A673 (cell line): ENCODE results near the gene RBMXL3. TPM values are rescaled to one million over a fixed set of nuclear protein-coding genes. Genes with fewer than 3 reads are reported as not detected.

Experiments
- Bru-seq: library from RNA; stranded (reverse); fragments of 400-500 nt; gene quantifications from one replicate; lab custom pipeline; 2021; lab: Mats Ljungman, UMichigan
- BruChase-seq, 2 experiments: library from RNA; stranded (reverse); fragments of 400-500 nt; gene quantifications; one replicate each; lab custom pipeline; 2021; lab: Mats Ljungman, UMichigan
- BruUV-seq: library from RNA; stranded (reverse); fragments of 400-500 nt; replicated peaks from 2 replicates; lab custom pipeline; 2021; lab: Mats Ljungman, UMichigan
- CTCF ChIA-PET: fragments of 300-600 bp; sonication (Branson Sonifier 250); formaldehyde crosslinking; loops from one replicate; lab custom pipeline; 2022; ENCODE audit warnings: antibody characterized with exemption; lab: Charles Lee
- POLR2A ChIA-PET: fragments of 300-600 bp; sonication (Branson Sonifier 250); formaldehyde crosslinking; loops from one replicate; lab custom pipeline; 2022; ENCODE audit warnings: antibody characterized with exemption; ENCODE audit not compliant: low non-redundant PET; lab: Charles Lee
- DNase-seq: peaks from one replicate; pipeline ENCODE4 v3.0.0-alpha.2; 2015; ENCODE audit warnings: low spot score
- H3K27ac ChIP-seq: fragments of 200-600 bp; sonication (generic); 2 replicates; pipeline ENCODE4 v1.5.1; 2016; ENCODE audit warnings: mixed run types, low read depth, mild to moderate bottlenecking, mixed read lengths, antibody characterized with exemption, low read length; ENCODE audit not compliant: poor library complexity, severe bottlenecking
- H3K27me3 ChIP-seq: fragments of 200-600 bp; sonication (generic); replicated peaks from 2 replicates; pipeline ENCODE4 v1.6.1; 2017; ENCODE audit warnings: mixed run types, low read depth, mild to moderate bottlenecking, mixed read lengths, antibody characterized with exemption, low read length; ENCODE audit not compliant: insufficient read depth, poor library complexity
- H3K36me3 ChIP-seq: fragments of 200-600 bp; sonication (generic); 2 replicates; pipeline ENCODE4 v1.6.1; 2016; ENCODE audit warnings: mixed run types, mild to moderate bottlenecking, mixed read lengths, antibody characterized with exemption, low read length; ENCODE audit not compliant: insufficient read depth, poor library complexity, severe bottlenecking
- H3K4me1 ChIP-seq: fragments of 200-600 bp; sonication (generic); 2 replicates; pipeline ENCODE4 v1.6.1; 2017; ENCODE audit warnings: mixed run types, mild to moderate bottlenecking, mixed read lengths, antibody characterized with exemption, low read length; ENCODE audit not compliant: insufficient read depth, poor library complexity, severe bottlenecking
- H3K4me3 ChIP-seq: fragments of 200-600 bp; sonication (generic); 2 replicates; pipeline ENCODE4 v1.5.1; 2016; ENCODE audit warnings: low read depth, mixed run types, mild to moderate bottlenecking, mixed read lengths, low read length; ENCODE audit not compliant: poor library complexity, severe bottlenecking
- H3K9me3 ChIP-seq: fragments of 200-600 bp; sonication (generic); 2 replicates; pipeline ENCODE4 v1.6.1; 2016; ENCODE audit warnings: mixed run types, low read depth, mild to moderate bottlenecking, mixed read lengths, antibody characterized with exemption, low read length; ENCODE audit not compliant: poor library complexity, severe bottlenecking
- EZH2 ChIP-seq: fragments of 200-600 bp; sonication (generic); IDR thresholded peaks from 2 replicates; pipeline ENCODE4 v1.6.1; 2017; ENCODE audit warnings: borderline replicate concordance, low read depth, mild to moderate bottlenecking, mixed read lengths, antibody characterized with exemption, low read length; ENCODE audit not compliant: poor library complexity, severe bottlenecking
- intact Hi-C: fragments of 100-400 bp; cut with micrococcal nuclease; formaldehyde crosslinking; loops from one replicate; pipeline ENCODE4 v1.10.0; 2022; ENCODE audit not compliant: unreplicated experiment
- long read RNA-seq: library from polyadenylated mRNA; stranded (forward); transcript quantifications from one replicate; pipeline ENCODE4 v2.0.0, GENCODE V29; 2022
- total RNA-seq: library from RNA; stranded (reverse); gene quantifications from 2 replicates; pipeline ENCODE4 v1.2.3, GENCODE V29; 2021
- TF ChIP-seq, protein P1 (sequence below): fragments of 300-800, 200-600 bp; sonication (generic); conservative IDR thresholded peaks from 2 replicates; pipeline ENCODE4 v1.5.1; 2017; ENCODE audit warnings: low read depth, mild to moderate bottlenecking, antibody characterized with exemption, low read length, moderate library complexity, mixed read lengths

The RBMXL3 gene
- total RNA-seq (not detected in 2 replicates), Bru-seq, nascent RNA (not detected), BruChase-seq, experiment 1, labeled RNA remaining after a 2-hour chase (not detected), BruChase-seq, experiment 2, labeled RNA remaining after a 6-hour chase (not detected)
- long read RNA-seq: 0 reads

DNA sequence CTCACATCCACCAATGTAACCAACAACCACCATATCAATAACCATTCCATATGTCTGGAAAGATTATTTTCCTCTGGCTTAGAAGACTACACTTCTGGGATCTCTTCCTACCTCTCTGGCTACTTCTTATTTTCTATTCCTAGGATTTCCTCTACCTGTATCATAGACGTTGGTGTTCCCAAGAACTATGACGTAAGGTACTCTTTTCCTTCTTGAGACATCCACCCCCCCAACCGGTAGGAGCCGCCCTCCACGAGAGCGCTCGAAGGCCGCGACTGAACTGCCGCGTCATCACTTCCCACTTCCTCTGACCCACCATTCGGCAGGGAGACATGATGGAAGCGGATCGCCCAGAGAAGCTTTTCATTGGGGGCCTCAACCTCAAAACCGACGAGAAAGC, at the start of gene RBMXL3:
TSS of gene RBMXL3 (plus strand) at position 301 of the 400 bp plus-strand sequence. CDS start at position 333, 32 bp downstream.
- intact Hi-C loops: no loop called here
- no peaks in the 10 kb centered on the region for H3K27me3 ChIP-seq
- H3K4me1 ChIP-seq: no peaks in the 10 kb centered on the region
- H3K27ac ChIP-seq: no peak within 1 kb of the TSS
- H3K36me3 ChIP-seq: no peaks in the 10 kb centered on the region
- no peak for DNase-seq
- no peak within 1 kb of the TSS for H3K4me3 ChIP-seq
- BruUV-seq: no TSS peak
- no peaks in the 10 kb centered on the region for H3K9me3 ChIP-seq
- no peak for TF ChIP-seq EZH2
- TF ChIP-seq, protein P1, sequence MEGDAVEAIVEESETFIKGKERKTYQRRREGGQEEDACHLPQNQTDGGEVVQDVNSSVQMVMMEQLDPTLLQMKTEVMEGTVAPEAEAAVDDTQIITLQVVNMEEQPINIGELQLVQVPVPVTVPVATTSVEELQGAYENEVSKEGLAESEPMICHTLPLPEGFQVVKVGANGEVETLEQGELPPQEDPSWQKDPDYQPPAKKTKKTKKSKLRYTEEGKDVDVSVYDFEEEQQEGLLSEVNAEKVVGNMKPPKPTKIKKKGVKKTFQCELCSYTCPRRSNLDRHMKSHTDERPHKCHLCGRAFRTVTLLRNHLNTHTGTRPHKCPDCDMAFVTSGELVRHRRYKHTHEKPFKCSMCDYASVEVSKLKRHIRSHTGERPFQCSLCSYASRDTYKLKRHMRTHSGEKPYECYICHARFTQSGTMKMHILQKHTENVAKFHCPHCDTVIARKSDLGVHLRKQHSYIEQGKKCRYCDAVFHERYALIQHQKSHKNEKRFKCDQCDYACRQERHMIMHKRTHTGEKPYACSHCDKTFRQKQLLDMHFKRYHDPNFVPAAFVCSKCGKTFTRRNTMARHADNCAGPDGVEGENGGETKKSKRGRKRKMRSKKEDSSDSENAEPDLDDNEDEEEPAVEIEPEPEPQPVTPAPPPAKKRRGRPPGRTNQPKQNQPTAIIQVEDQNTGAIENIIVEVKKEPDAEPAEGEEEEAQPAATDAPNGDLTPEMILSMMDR: no peak
- POLR2A ChIA-PET: no interaction called here
- CTCF ChIA-PET: no interaction called here

DNA sequence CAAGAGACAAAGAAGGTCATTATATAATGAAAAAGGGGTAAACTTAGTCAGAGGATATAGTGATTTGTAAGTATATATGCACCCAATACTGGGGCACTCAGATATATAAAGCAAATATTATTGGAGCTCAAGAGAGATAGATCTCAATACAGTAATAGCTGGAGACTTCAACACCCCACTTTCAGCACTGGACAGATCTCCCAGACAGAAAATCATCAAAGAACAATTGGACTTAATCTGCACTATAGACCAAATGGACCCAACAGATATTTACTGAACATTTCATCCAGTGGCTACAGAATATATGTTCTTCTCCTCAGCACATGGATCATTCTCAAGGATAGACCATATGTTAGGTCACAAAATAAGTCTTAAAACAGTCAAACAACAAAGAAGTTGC, 47.2 kb upstream of the RBMXL3 start:
- no peaks in the 10 kb centered on the region for H3K9me3 ChIP-seq
- intact Hi-C loops: loop anchor here (10.0 kb wide), 2 partner anchors 177 to 517 kb away; no protein-coding TSS in a partner anchor
- no peaks in the 10 kb centered on the region for H3K4me1 ChIP-seq
- TF ChIP-seq EZH2: no peak
- TF ChIP-seq, protein P1: no peak
- CTCF ChIA-PET: no interaction called here
- no peak overlapping the region for H3K4me3 ChIP-seq
- no peaks in the 10 kb centered on the region for H3K36me3 ChIP-seq
- no peak for DNase-seq
- BruUV-seq: no TSS peak
- no peak overlapping the region for H3K27ac ChIP-seq
- H3K27me3 ChIP-seq: peaks cover 5% of the 10 kb centered on the region
- POLR2A ChIA-PET: no interaction called here

DNA sequence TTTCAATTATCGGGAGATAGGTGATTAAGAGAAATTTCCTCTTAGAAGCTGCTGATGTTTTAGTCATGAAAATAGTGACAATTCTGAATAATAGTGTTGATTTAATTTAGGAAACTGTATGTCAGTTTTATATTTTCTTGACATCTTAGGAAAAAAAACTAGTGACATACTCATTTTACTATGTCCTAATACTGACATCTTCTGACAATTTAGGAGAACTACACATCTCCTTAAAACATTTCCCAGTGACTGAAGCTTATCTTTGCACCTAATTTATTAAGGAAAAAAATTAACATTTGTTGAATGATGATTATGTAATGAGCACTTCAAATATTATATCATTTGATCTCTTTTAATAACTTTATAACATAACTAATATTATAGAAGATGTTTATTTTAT, 42.0 kb upstream of the RBMXL3 start:
- Histone ChIP-seq H3K9me3 (no peaks in the 10 kb centered on the region), H3K27me3 (peaks cover 4% of the 10 kb centered on the region), H3K4me1 (no peaks in the 10 kb centered on the region), H3K36me3 (no peaks in the 10 kb centered on the region), H3K4me3 (no peak overlapping the region), H3K27ac (no peak overlapping the region)
- POLR2A ChIA-PET: no interaction called here
- DNase-seq: peak; percentile 6
- CTCF ChIA-PET: no interaction called here
- intact Hi-C loops: loop anchor here (10.0 kb wide), 2 partner anchors 182 to 522 kb away; no protein-coding TSS in a partner anchor
- TF ChIP-seq EZH2: no peak
- TF ChIP-seq, protein P1: peak; percentile 58
- no TSS peak for BruUV-seq
